ENCODE data around the gene AP1G2. TPM values are rescaled to one million over a fixed set of nuclear protein-coding genes. Genes with fewer than 3 reads are reported as not detected.

The AP1G2 gene
- total RNA-seq, 1 experiment from 2014 or later, result 160 TPM

DNA sequence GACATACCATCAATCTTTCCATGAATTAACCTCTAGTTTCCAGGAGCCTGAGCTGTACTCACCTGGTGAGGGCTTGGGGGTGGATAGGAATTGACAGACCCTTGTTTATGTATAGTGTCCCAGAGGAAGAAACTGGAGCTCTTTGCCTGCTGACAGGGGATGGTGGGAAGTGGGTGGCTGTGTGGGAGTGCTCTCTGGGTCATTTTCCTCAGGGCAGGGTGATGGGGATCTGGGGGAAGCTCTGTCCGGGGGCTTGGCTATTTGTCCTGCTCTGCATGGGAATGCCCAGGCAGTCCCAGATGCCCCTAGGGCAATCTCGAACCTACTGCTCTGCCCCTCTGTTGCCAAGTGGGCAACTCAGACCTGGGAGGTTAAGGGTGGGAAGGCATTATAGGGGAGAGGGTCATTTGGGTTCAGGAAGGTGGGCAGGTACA is 46.8 kb upstream of the AP1G2 start:
- Histone ChIP-seq H3K36me3 (ENCODE audit: control insufficient read depth, insufficient read depth, low read length) (no peaks in the 10 kb centered on the region), H3K27me3 (replicated peaks; ENCODE audit: control insufficient read depth, insufficient read depth, low read length) (no peaks in the 10 kb centered on the region), H3K4me1 (peaks cover 23% of the 10 kb centered on the region), H3K4me3 (ENCODE audit: low read depth, low read length) (no peak overlapping the region), H3K9me3 (no peaks in the 10 kb centered on the region)
- peaks cover 16% of the 10 kb centered on the region for H3K9me3 Mint-ChIP-seq (ENCODE audit: unreplicated experiment)
- POLR2A ChIA-PET, result no interaction called here
- peaks cover 28% of the 10 kb centered on the region for H3K4me1 Mint-ChIP-seq (ENCODE audit: low read depth, unreplicated experiment)
- no peak for DNase-seq
- intact Hi-C loops (cut with micrococcal nuclease; ENCODE audit: unreplicated experiment), result no loop called here
- no peaks in the 10 kb centered on the region for H3K27me3 Mint-ChIP-seq (ENCODE audit: insufficient read depth, unreplicated experiment)
- no peak overlapping the region for H3K4me3 Mint-ChIP-seq (ENCODE audit: unreplicated experiment)
- CTCF ChIA-PET, result no interaction called here
- peaks cover 5% of the 10 kb centered on the region for H3K36me3 Mint-ChIP-seq (ENCODE audit: insufficient read depth, unreplicated experiment)
- TF ChIP-seq, protein P1, sequence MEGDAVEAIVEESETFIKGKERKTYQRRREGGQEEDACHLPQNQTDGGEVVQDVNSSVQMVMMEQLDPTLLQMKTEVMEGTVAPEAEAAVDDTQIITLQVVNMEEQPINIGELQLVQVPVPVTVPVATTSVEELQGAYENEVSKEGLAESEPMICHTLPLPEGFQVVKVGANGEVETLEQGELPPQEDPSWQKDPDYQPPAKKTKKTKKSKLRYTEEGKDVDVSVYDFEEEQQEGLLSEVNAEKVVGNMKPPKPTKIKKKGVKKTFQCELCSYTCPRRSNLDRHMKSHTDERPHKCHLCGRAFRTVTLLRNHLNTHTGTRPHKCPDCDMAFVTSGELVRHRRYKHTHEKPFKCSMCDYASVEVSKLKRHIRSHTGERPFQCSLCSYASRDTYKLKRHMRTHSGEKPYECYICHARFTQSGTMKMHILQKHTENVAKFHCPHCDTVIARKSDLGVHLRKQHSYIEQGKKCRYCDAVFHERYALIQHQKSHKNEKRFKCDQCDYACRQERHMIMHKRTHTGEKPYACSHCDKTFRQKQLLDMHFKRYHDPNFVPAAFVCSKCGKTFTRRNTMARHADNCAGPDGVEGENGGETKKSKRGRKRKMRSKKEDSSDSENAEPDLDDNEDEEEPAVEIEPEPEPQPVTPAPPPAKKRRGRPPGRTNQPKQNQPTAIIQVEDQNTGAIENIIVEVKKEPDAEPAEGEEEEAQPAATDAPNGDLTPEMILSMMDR (IDR thresholded peaks at IDR 0.05; ENCODE audit: insufficient read depth in 1 of 2, low read depth in 1 of 2, low read length in 1 of 2, severe bottlenecking in 1 of 2, unreplicated experiment in 1 of 2), result no peak
- BruUV-seq (replicated peaks), result no TSS peak
- H3K27ac Mint-ChIP-seq (ENCODE audit: unreplicated experiment), result no peak overlapping the region

DNA sequence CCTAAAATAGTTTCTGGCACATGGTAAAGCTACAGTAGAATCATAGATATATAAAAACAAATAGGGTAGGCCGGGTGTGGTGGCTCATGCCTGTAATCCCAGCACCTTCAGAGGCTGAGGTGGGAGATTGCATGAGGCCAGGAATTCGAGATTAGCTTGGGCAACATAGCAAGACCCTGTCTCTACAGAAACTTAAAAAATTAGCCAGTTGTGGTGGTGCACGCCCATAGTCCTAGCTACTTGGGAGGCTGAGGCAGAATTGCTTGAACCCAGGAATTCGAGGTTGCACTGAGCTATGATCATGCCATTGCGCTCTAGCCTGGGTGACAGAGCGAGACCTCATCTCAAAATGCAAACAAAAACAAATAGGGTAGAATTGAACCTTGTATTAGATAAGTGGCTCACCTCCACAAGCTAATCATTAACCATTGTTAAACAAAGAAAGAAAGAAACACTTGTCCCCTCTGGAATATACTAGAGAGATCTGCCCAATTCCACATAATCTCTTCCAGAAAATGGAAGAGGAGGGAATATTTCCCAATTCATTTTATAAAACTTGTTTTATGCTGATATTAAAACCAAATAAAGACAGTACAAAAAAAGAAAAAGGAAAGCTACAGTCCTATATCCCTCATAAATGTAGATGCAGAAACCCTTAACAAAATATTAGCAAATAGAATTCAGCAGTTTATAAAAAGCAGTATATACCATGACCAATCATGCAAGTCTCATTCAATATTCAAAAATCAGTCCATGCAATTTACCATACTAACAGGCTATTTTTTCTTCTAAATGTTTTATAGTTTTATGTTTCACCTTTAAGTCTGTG is 45.9 kb upstream of the AP1G2 start:
- H3K4me3 Mint-ChIP-seq (ENCODE audit: unreplicated experiment), result no peak overlapping the region
- ChIA-PET CTCF (interaction anchor here (1.2 to 1.5 kb wide), 2 partner anchors 18 to 25 kb away, joined by 6 to 10 read pairs; no protein-coding TSS in a partner anchor), POLR2A (no interaction called here)
- no peak for DNase-seq
- no peak overlapping the region for H3K27ac Mint-ChIP-seq (ENCODE audit: unreplicated experiment)
- H3K9me3 Mint-ChIP-seq (ENCODE audit: unreplicated experiment), result peaks cover 25% of the 10 kb centered on the region
- TF ChIP-seq, protein P1 (IDR thresholded peaks at IDR 0.05; ENCODE audit: insufficient read depth in 1 of 2, low read depth in 1 of 2, low read length in 1 of 2, severe bottlenecking in 1 of 2, unreplicated experiment in 1 of 2), result no peak
- Histone ChIP-seq H3K36me3 (ENCODE audit: control insufficient read depth, insufficient read depth, low read length) (no peaks in the 10 kb centered on the region), H3K4me1 (peaks cover 23% of the 10 kb centered on the region), H3K9me3 (no peaks in the 10 kb centered on the region), H3K27me3 (replicated peaks; ENCODE audit: control insufficient read depth, insufficient read depth, low read length) (no peaks in the 10 kb centered on the region), H3K4me3 (ENCODE audit: low read depth, low read length) (no peak overlapping the region)
- peaks cover 5% of the 10 kb centered on the region for H3K36me3 Mint-ChIP-seq (ENCODE audit: insufficient read depth, unreplicated experiment)
- BruUV-seq (replicated peaks), result no TSS peak
- intact Hi-C loops (cut with micrococcal nuclease; ENCODE audit: unreplicated experiment), result no loop called here
- no peaks in the 10 kb centered on the region for H3K27me3 Mint-ChIP-seq (ENCODE audit: insufficient read depth, unreplicated experiment)
- peaks cover 28% of the 10 kb centered on the region for H3K4me1 Mint-ChIP-seq (ENCODE audit: low read depth, unreplicated experiment)

DNA sequence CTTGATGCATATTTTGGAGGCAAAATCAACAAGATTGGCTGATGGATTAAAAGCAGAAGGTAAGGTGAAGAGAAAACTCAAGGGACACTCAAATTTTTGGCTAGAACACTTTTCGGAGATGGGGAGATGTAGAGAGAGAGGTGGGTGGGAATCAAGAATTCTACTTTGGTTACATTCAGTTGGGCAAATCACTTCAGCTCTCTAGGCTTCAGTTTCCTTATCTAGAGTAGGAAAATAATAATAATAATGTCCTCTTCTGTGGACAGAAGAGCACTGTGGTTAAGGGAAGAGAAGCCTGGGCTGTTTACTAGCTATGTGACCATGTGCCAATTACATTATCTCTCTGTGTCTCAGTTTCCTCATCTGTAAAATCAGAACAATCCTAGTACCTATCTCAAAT is 45.2 kb upstream of the AP1G2 start:
- Mint-ChIP-seq H3K27ac (ENCODE audit: unreplicated experiment) (no peak overlapping the region), H3K4me3 (ENCODE audit: unreplicated experiment) (no peak overlapping the region), H3K27me3 (ENCODE audit: insufficient read depth, unreplicated experiment) (no peaks in the 10 kb centered on the region), H3K36me3 (ENCODE audit: insufficient read depth, unreplicated experiment) (peaks cover 5% of the 10 kb centered on the region), H3K4me1 (ENCODE audit: low read depth, unreplicated experiment) (peaks cover 28% of the 10 kb centered on the region), H3K9me3 (ENCODE audit: unreplicated experiment) (peaks cover 26% of the 10 kb centered on the region)
- Histone ChIP-seq H3K36me3 (ENCODE audit: control insufficient read depth, insufficient read depth, low read length) (no peaks in the 10 kb centered on the region), H3K9me3 (no peaks in the 10 kb centered on the region), H3K4me1 (peaks cover 23% of the 10 kb centered on the region), H3K4me3 (ENCODE audit: low read depth, low read length) (no peak overlapping the region), H3K27me3 (replicated peaks; ENCODE audit: control insufficient read depth, insufficient read depth, low read length) (no peaks in the 10 kb centered on the region)
- ChIA-PET CTCF (interaction anchor here (1.2 to 1.5 kb wide), 2 partner anchors 19 to 24 kb away, joined by 6 to 10 read pairs; no protein-coding TSS in a partner anchor), POLR2A (no interaction called here)
- intact Hi-C loops (cut with micrococcal nuclease; ENCODE audit: unreplicated experiment), result no loop called here
- no TSS peak for BruUV-seq (replicated peaks)
- DNase-seq, result no peak
- TF ChIP-seq, protein P1 (IDR thresholded peaks at IDR 0.05; ENCODE audit: insufficient read depth in 1 of 2, low read depth in 1 of 2, low read length in 1 of 2, severe bottlenecking in 1 of 2, unreplicated experiment in 1 of 2), result no peak

Data from Caco-2 (cell line).